ENCODE data around the gene MEIOSIN.
A peak's percentile ranks its signal among the peaks of the same experiment; 100 is the strongest.
"Not testable (repeated sequence)": the region's sequence is repeated elsewhere in the genome, so short reads cannot be mapped to it uniquely, and the experiment has no call there.

Gene MEIOSIN, protein sequence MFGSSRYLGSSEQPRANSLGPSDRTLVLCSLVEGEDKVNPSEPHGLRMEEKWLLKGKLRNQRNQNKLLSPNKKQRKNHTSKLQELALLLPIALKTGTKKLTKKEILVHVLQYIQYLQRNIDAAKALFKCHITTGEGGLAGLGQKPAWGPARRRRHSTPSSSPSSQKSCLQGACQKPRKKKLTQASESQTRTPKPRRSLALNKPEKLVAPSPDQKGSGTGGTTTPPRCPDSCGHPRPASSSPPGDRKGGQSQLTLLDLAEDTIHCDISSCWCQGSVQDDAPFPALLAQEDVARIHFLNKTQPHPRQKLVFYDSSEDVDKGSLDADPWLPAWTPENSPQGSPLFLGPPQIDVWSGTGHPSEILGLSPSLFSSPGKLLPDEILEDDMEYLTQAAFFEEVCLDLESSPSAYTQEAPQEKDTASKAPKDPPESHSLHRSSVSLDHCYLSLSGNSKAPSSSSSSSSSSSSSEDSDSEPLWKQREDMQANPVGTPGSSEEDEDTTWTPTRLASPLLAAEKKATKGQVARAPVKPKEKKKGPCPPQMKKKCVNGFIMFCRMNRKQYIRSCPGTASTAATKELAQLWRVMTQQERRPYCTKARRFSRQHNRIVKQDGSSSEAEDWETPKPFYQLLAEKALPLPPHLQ

DNA sequence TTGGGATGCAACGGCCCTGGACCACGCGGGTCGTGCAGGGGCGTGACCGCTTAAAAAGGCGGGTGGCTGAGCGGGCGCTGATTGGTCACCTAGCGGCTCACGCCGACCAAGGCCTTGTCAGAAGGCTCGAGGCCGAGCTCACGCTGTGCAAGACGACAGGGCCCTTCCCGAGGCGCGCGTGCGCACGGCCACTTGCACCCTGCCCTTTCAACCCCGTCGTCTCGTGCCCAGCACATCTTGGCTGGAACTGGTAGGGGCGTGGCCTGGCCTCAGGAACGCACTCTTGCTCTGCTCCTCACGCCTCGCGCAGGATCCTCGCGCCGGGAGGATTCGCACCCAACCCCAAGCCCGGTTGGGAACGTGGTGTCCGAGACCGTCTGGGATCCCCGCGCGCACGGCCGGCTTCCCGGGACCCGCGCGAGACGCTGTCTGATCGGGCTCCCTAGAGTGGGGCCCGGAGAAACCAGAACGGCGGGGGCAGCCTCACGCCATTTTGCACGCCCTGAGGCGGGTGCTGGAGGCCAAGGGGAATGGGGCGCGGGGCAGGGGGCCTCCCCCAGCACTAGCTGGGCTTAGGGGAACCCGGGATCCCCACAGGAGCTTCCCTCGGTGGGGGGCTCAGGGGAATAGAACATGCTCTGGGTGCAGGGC lies at the start of gene MEIOSIN:
Gene MEIOSIN, plus strand, starts transcription at position 280 of the 651 bp plus-strand sequence. CDS start 1,938 bp downstream, outside the sequence.
- no peaks in the 10 kb centered on the region for H3K9me3 Mint-ChIP-seq
- TF ChIP-seq, protein P1, sequence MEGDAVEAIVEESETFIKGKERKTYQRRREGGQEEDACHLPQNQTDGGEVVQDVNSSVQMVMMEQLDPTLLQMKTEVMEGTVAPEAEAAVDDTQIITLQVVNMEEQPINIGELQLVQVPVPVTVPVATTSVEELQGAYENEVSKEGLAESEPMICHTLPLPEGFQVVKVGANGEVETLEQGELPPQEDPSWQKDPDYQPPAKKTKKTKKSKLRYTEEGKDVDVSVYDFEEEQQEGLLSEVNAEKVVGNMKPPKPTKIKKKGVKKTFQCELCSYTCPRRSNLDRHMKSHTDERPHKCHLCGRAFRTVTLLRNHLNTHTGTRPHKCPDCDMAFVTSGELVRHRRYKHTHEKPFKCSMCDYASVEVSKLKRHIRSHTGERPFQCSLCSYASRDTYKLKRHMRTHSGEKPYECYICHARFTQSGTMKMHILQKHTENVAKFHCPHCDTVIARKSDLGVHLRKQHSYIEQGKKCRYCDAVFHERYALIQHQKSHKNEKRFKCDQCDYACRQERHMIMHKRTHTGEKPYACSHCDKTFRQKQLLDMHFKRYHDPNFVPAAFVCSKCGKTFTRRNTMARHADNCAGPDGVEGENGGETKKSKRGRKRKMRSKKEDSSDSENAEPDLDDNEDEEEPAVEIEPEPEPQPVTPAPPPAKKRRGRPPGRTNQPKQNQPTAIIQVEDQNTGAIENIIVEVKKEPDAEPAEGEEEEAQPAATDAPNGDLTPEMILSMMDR (IDR thresholded peaks at IDR 0.05) = no peak
- H3K4me1 Mint-ChIP-seq = peaks cover 18% of the 10 kb centered on the region
- H3K27me3 Mint-ChIP-seq (ENCODE audit: low read depth, poor library complexity) = peaks cover 14% of the 10 kb centered on the region
- H3K36me3 Mint-ChIP-seq (ENCODE audit: low read depth) = no peaks in the 10 kb centered on the region
- no peak within 1 kb of the TSS for H3K4me3 Mint-ChIP-seq
- no peak for DNase-seq
- no peak within 1 kb of the TSS for H3K27ac Mint-ChIP-seq

DNA sequence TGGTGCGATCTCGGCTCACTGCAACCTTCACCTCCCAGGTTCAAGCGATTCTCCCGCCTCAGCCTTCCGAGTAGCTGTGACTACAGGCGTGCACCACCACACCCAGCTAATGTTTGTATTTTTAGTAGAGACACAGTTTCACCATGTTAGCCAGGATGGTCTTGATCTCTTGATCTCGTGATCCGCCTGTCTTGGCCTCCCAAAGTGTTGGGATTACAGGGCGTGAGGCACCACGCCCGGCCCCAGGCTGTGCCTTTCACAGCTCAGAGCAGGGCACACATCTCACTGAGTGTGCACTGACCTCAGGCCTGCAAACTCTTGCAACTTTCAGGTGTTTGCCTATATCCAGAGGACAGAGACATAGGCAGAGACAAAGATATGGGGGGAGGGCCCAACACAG lies 48.2 kb upstream of the MEIOSIN start:
- H3K36me3 Mint-ChIP-seq (ENCODE audit: low read depth) = peaks cover 46% of the 10 kb centered on the region
- peak overlapping the region; percentile 32 for H3K27ac Mint-ChIP-seq
- H3K4me1 Mint-ChIP-seq, H3K9me3 Mint-ChIP-seq, DNase-seq, H3K4me3 Mint-ChIP-seq: not testable (repeated sequence)
- H3K27me3 Mint-ChIP-seq (ENCODE audit: low read depth, poor library complexity) = peaks cover 23% of the 10 kb centered on the region

DNA sequence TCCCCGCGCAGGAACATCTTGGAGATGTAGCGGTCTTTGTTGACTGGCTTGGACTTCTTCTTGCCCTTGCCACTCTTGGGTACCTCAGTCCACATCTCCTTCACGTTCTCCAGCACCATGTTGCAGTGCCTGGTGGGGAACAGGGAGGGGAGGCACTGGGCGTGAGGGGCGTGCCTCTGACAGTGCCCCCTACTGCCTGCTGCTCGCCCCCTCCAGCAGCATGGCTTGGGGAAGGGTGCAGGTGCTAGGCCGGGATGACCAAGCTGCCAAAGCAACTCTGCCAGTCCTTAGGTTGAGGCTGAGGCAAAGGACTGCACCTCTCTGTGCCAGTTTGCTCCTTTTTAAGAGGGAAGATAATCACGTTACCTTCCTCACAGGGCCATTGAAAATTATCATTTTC lies 45.6 kb upstream of the MEIOSIN start:
- H3K27me3 Mint-ChIP-seq (ENCODE audit: low read depth, poor library complexity) = peaks cover 3% of the 10 kb centered on the region
- peaks cover 18% of the 10 kb centered on the region for H3K4me1 Mint-ChIP-seq
- no peaks in the 10 kb centered on the region for H3K9me3 Mint-ChIP-seq
- TF ChIP-seq, protein P1 (IDR thresholded peaks at IDR 0.05) = no peak
- peaks cover 46% of the 10 kb centered on the region for H3K36me3 Mint-ChIP-seq (ENCODE audit: low read depth)
- no peak for DNase-seq
- H3K27ac Mint-ChIP-seq = no peak overlapping the region
- H3K4me3 Mint-ChIP-seq = no peak overlapping the region

DNA sequence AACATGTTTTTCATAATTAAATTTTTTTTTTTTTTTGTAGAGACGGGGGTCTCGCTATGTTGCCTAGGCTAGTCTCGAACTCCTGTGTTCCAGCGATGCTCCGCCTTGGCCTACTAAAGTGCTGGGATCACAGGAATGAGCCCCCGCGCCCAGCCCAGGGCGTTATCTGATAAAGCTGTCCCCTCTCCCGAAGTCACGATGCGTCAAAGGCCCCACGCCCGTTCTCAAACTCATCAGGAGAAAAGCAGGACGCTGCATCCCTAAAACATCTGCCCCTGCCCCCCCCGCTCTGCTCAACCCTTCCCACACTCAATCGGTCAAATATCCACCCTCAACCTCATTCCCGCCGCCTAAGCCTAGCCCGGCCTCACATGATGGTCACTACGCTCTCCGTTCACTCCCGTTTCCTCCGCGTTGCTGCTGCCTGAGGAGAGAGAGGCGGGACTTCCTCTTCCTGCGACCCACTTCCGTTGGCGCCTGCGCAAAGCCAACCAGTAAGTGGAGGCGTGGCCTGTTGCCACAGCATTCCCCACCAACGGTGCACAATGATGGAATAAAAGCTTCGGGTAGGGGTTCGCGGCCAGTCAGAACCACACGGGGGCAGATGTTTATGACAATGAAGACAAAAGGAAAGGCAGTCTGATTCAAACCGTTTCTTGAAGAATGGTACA lies 41.6 kb upstream of the MEIOSIN start, which contains the start of gene SNRPD2:
Gene SNRPD2, minus strand, starts transcription at position 438 of the 671 bp plus-strand sequence. Its CDS starts 65 bp downstream, at position 373.
- TF ChIP-seq, protein P1 (IDR thresholded peaks at IDR 0.05) = no peak
- Mint-ChIP-seq H3K36me3 (ENCODE audit: low read depth) (peaks cover 38% of the 10 kb centered on the region), H3K4me3 (peak within 1 kb of the TSS; percentile 95), H3K4me1 (peaks cover 23% of the 10 kb centered on the region), H3K9me3 (no peaks in the 10 kb centered on the region), H3K27me3 (ENCODE audit: low read depth, poor library complexity) (peaks cover 1% of the 10 kb centered on the region), H3K27ac (peak within 1 kb of the TSS; percentile 98)
- peak; percentile 94 for DNase-seq

DNA sequence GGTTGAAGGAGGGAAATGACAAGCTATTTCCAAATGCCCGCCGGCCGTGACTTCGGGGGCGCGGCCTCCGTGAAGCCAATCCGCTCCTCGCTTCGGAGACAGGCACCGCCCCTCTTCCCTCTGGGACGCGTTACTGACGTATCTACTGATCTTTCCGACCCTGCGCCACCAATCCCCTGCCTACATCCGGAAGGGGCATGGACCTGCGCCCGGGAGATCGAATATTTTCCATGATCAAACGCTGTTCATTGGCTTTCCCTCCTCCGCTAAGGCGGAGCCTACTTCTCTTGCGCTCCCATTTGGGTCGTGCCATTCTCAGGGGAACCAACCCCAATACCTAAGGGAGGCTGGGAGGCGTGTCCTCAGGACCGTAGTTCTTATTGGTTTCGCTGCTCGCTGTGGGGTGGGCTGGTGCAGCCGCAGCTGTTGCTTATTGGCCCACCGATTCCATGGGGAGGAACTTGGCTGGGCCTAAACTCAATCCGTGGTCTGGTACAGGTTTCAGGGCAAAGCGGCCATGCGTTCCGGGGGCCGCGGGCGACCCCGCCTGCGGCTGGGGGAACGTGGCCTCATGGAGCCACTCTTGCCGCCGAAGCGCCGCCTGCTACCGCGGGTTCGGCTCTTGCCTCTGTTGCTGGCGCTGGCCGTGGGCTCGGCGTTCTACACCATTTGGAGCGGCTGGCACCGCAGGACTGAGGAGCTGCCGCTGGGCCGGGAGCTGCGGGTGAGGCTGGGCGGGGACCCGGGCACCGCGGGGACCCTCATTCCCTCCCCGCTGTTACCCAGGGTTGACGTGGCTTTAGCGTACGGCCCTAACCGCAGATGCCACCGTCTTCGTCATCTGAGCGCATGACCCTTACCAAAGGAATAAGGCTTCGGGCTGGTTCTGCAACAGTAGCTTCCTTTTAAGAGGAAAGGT lies 40.8 kb upstream of the MEIOSIN start, which contains the start of gene QPCTL:
Gene QPCTL, plus strand, starts transcription at position 480 of the 919 bp plus-strand sequence. Its CDS starts 38 bp downstream, at position 518.
- TF ChIP-seq, protein P1 (IDR thresholded peaks at IDR 0.05) = no peak
- H3K4me3 Mint-ChIP-seq = peak within 1 kb of the TSS; percentile 95

More for the DNA sequence above, 40.8 kb upstream of the MEIOSIN start, which contains the start of gene QPCTL:
- DNase-seq = peak; percentile 93
- peaks cover 3% of the 10 kb centered on the region for H3K27me3 Mint-ChIP-seq (ENCODE audit: low read depth, poor library complexity)
- peaks cover 23% of the 10 kb centered on the region for H3K4me1 Mint-ChIP-seq
- H3K9me3 Mint-ChIP-seq = no peaks in the 10 kb centered on the region
- peak within 1 kb of the TSS; percentile 98 for H3K27ac Mint-ChIP-seq
- peaks cover 36% of the 10 kb centered on the region for H3K36me3 Mint-ChIP-seq (ENCODE audit: low read depth)

Data from nephron progenitor cell (in vitro differentiated cells).